Spleen (tissue), 11 donors: ENCODE measurements around the gene LTF. TPM values are rescaled to one million over a fixed set of nuclear protein-coding genes. Genes with fewer than 3 reads are reported as not detected.

Experiments used
- DNase-seq: peaks from one replicate; pipeline ENCODE4 v3.0.0-alpha.2; 2020
- H3K27ac ChIP-seq, 8 donors: fragments of 200-600 bp; sonication (generic) in 7 of 8; 1 replicate in 4 of 8; 2 replicates in 4 of 8; pipeline versions ENCODE4 v1.5.0 to v1.8.0; 2016 to 2021; ENCODE audit warnings: inconsistent platforms in 4 of 8, mild to moderate bottlenecking in 4 of 8, moderate library complexity in 1 of 8
- H3K27me3 ChIP-seq, 7 donors: fragments of 200-600 bp; sonication (generic) in 6 of 7; replicated peaks in 1 of 7; 1 replicate in 4 of 7; 2 replicates in 3 of 7; pipeline versions ENCODE4 v1.5.0 to v1.8.0; 2016 to 2021; ENCODE audit warnings: inconsistent platforms in 3 of 7, mild to moderate bottlenecking in 1 of 7
- H3K36me3 ChIP-seq, 6 donors: fragments of 200-600 bp; sonication (generic) in 5 of 6; 1 replicate in 4 of 6; 2 replicates in 2 of 6; pipeline versions ENCODE4 v1.5.0 to v1.8.0; 2016 to 2021; ENCODE audit warnings: inconsistent platforms in 2 of 6
- H3K4me1 ChIP-seq, 6 donors: fragments of 200-600 bp; sonication (generic) in 5 of 6; 1 replicate in 3 of 6; 2 replicates in 3 of 6; pipeline versions ENCODE4 v1.5.0 to v1.8.0; 2016 to 2021; ENCODE audit warnings: inconsistent platforms in 3 of 6
- H3K4me3 ChIP-seq, 8 donors: fragments of 200-600 bp; sonication (generic) in 7 of 8; 1 replicate in 4 of 8; 2 replicates in 4 of 8; pipeline versions ENCODE4 v1.5.0 to v1.8.0; 2016 to 2021; ENCODE audit warnings: inconsistent platforms in 4 of 8, mild to moderate bottlenecking in 4 of 8, moderate library complexity in 2 of 8
- H3K9me3 ChIP-seq, 8 donors: fragments of 200-600 bp; sonication (generic) in 7 of 8; 1 replicate in 4 of 8; 2 replicates in 4 of 8; pipeline versions ENCODE4 v1.5.0 to v1.8.0; 2016 to 2021; ENCODE audit warnings: inconsistent platforms in 4 of 8
- POLR2A ChIP-seq, 3 donors: fragments of 450-650 bp; IDR thresholded peaks; one replicate each; pipeline ENCODE4 v1.5.1; 2017; ENCODE audit warnings: antibody characterized with exemption in 3 of 3, mild to moderate bottlenecking in 1 of 3
- POLR2AphosphoS5 ChIP-seq, 3 donors: sonication (generic); formaldehyde crosslinking; IDR thresholded peaks; one replicate each; pipeline ENCODE4 v1.5.1; 2017; ENCODE audit warnings: antibody characterized with exemption in 3 of 3
- WGBS, 5 donors: extraction: QIAGEN DNeasy Blood & Tissue Kit in 3 of 5; methylation state at CpG; one replicate each; pipeline versions ENCODE4 v1.1.5 to v1.1.7; 2013 to 2018; 5-methylcytosine and 5-hydroxymethylcytosine counted together
- intact Hi-C: fragments of 100-400 bp; cut with DNase I; formaldehyde crosslinking; loops from one replicate; pipeline ENCODE4 v1.15.0; 2023; ENCODE audit warnings: low total_unique reads
- polyA plus RNA-seq, 3 donors: library from polyadenylated mRNA; stranded (reverse); fragments of 200-250 nt; gene quantifications; one replicate each; pipeline ENCODE4 v1.2.1, GENCODE V29; 2013
- total RNA-seq, 7 donors: library from RNA; depleted of rRNA in 3 of 7; stranded (reverse); fragments of >200 nt in 3 of 7; fragmentation: NEBNext Ultra II Directional in 4 of 7; extraction: Animal tissue kit (Norgen Biotek cat#: 25700) in 4 of 7; gene quantifications; one replicate each; pipeline versions ENCODE4 v1.1.0 to v1.2.1, GENCODE V29; 2016 to 2021
- TF ChIP-seq, protein P1 (sequence below), 11 experiments: fragments of 200-600 bp in 7 of 11; fragments of 450-650 bp in 4 of 11; sonication (generic) in 4 of 11; IDR thresholded peaks in 8 of 11; conservative IDR thresholded peaks in 3 of 11; 1 replicate in 7 of 11; 2 replicates in 4 of 11; pipeline versions ENCODE4 v1.4.0 to v1.8.0; 2016 to 2021; ENCODE audit warnings: antibody characterized with exemption in 11 of 11, inconsistent platforms in 4 of 11, mild to moderate bottlenecking in 1 of 11
- donor health status: healthy with polysubstance abuse.
- donor health status: DM: no; HTN: no; CAD: no; lungs with moderate emphysema.
- donor health status: DM: no; HTN: no; CAD: no.
- donor health status: Bipolar disorder and iron deficiency.
- donor health status: healthy.
- donor health status: DM: no; HTN: no; CAD: no.
- donor health status: DM: yes; HTN: yes; CAD: no.

The LTF gene
- total and polyA plus RNA-seq, 10 donors, result 15.2 to 598 (median 56.0) TPM

DNA sequence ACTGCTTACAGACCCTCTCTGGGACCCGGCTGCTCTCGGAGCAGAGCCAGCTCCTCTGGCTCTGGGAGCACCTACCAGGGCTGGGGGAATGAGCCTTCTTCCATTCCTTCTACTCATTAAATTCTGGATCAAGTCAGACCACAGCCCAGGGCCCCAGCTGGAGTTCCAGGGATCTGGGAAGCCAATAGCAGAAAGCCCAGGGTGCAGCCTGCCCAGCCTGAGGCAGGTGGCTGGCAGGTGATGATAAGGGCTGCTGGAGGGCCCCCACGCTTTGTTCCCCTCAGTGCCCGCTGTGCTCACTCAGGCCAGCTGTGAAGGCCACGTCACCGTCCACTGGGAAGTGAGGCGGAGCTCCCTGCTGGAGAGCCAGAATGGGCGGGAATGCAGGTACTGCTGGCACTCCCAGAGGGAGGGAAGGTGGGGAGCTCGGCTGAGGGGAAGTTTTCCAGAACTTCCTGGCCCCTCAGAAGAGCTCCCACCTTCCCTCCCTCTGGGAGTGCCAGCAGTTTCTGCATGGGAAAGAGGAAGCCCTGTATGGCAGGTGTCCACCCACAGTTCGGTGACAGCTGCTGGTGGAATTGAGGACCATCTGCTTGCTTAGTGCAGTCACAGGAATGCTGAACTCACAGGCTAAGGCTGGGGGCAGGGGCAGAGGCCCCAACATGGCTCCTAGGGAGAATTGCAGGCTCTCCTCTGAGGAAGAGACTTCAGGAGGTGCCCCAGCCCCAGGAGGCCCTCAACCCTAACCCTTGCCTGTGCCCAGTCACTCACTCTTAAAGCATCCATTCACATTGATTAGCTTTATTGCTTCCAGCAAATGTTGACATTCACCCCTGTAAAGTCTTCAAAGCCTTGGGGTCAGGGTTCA, 20.4 kb upstream of the LTF start:
- intact Hi-C loops, result no loop called here
- 50 to 72% (median 70%) methylated on average over 8 to 10 of the region's 10 CpGs for WGBS, 5 donors

DNA sequence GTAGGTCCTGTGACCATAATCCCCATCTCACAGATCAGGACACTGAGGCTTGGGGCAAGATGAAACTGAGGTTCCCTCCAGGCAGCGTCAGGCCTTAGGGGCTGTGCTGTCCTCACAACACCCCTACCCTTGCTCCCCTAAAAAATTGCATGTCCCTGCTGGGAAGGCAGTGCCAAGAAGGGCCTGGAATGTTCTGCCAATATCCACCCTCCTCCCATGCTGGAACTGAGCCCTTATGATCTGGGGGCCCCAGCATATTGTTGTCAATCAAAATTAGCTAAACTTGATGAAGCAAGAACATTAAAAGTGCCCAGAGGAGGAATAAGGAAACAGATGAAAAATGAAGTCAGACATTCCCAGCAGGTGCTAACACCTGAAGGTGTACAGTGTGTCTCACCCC, 19.7 kb upstream of the LTF start:
- no peak for TF ChIP-seq POLR2AphosphoS5 (IDR thresholded peaks at IDR 0.05)
- TF ChIP-seq, protein P1, sequence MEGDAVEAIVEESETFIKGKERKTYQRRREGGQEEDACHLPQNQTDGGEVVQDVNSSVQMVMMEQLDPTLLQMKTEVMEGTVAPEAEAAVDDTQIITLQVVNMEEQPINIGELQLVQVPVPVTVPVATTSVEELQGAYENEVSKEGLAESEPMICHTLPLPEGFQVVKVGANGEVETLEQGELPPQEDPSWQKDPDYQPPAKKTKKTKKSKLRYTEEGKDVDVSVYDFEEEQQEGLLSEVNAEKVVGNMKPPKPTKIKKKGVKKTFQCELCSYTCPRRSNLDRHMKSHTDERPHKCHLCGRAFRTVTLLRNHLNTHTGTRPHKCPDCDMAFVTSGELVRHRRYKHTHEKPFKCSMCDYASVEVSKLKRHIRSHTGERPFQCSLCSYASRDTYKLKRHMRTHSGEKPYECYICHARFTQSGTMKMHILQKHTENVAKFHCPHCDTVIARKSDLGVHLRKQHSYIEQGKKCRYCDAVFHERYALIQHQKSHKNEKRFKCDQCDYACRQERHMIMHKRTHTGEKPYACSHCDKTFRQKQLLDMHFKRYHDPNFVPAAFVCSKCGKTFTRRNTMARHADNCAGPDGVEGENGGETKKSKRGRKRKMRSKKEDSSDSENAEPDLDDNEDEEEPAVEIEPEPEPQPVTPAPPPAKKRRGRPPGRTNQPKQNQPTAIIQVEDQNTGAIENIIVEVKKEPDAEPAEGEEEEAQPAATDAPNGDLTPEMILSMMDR (IDR thresholded peaks at IDR 0.05 in 8 of 11, conservative IDR thresholded peaks at IDR 0.05 in 3 of 11), result no peak
- WGBS, 5 donors, result 85 to 100% (median 96%) methylated on average over 1 of the region's 1 CpG
- intact Hi-C loops, result no loop called here

More for the DNA sequence above, 20.4 kb upstream of the LTF start:
- Histone ChIP-seq H3K9me3 (no peaks in the 10 kb centered on the region), H3K27ac (no peak overlapping the region), H3K27me3 (no peaks in the 10 kb centered on the region), H3K36me3 (no peaks in the 10 kb centered on the region), H3K4me3 (no peak overlapping the region), H3K4me1 (peaks cover 5 to 48% (median 18%) of the 10 kb centered on the region in 6 donors)
- DNase-seq, result no peak
- TF ChIP-seq POLR2AphosphoS5 (IDR thresholded peaks at IDR 0.05), result no peak

DNA sequence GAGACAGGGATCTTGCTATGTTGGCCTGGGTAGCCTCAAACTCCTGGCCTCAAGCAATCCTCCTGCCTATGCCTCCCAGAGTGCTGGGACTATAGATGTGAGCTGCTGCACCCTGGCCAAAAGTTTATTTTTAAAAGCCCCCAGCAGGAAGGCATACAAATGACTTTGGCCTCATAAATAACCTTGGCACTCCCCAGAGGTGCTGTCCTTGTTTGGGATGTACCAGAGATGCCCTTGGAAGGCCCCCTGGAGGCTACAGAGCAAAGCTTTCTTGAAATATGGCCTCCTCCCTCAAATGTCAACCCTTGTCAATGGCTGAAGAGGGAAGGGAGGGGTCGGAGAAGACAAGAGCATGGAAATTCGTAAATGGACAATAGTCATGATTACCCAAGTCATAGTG, 19.1 kb upstream of the LTF start:
- no peaks in the 10 kb centered on the region for H3K36me3 ChIP-seq
- no peak overlapping the region for H3K27ac ChIP-seq
- peaks cover 2 to 42% (median 12%) of the 10 kb centered on the region in 6 donors for H3K4me1 ChIP-seq
- intact Hi-C loops, result no loop called here
- H3K27me3 ChIP-seq, result no peaks in the 10 kb centered on the region
- no peaks in the 10 kb centered on the region for H3K9me3 ChIP-seq
- no peak overlapping the region for H3K4me3 ChIP-seq
- no peak for TF ChIP-seq POLR2AphosphoS5 (IDR thresholded peaks at IDR 0.05)
- TF ChIP-seq, protein P1 (IDR thresholded peaks at IDR 0.05 in 8 of 11, conservative IDR thresholded peaks at IDR 0.05 in 3 of 11), result peak in 2 of 11 experiments; percentile 12 to 15
- 65 to 76% (median 70%) methylated on average over 2 of the region's 2 CpGs for WGBS, 5 donors
- DNase-seq, result no peak

More for the DNA sequence above, 19.7 kb upstream of the LTF start:
- H3K9me3 ChIP-seq, result no peaks in the 10 kb centered on the region
- H3K4me1 ChIP-seq, result peaks cover 5 to 42% (median 17%) of the 10 kb centered on the region in 6 donors
- no peaks in the 10 kb centered on the region for H3K27me3 ChIP-seq
- H3K27ac ChIP-seq, result no peak overlapping the region
- no peak overlapping the region for H3K4me3 ChIP-seq
- DNase-seq, result no peak
- H3K36me3 ChIP-seq, result no peaks in the 10 kb centered on the region

DNA sequence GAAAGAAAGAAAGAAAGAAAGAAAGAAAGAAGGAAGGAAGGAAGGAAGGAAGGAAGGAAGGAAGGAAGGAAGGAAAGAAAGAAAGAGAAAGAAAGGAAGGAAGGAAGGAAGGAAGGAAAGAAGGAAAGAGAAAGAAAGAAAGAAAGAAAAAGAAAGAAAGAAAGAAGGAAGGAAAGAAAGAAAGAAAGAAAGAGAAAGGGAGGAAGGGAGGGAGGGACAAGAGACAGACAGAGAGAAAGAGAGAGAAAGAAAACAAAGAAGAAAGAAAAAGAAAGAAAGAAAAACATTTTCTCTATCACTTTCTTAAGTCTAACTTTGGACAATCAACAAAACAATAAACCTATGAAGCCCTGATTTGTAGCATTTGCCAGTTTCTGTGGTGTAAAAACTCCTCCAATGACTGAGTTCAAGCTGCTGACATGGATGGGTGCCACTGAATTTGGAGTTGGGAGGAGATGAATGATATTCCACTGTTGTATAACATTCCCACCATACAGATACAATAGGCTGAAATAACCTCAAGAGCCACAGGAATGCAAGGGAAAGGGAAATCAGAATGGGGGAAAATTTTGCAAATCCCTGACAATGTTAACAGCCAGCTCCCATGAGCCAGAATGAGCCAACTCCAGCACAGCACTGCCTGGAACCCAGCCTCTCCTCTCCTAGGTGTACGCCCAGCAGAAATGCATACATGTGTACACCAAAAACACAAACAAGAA, 18.1 kb upstream of the LTF start:
- Histone ChIP-seq H3K9me3 (no peaks in the 10 kb centered on the region), H3K27me3 (no peaks in the 10 kb centered on the region), H3K36me3 (no peaks in the 10 kb centered on the region), H3K4me3 (no peak overlapping the region), H3K27ac (no peak overlapping the region), H3K4me1 (peaks cover 0 to 42% (median 6%) of the 10 kb centered on the region in 6 donors)
- WGBS, 5 donors, result 95 to 100% (median 100%) methylated on average over 1 of the region's 1 CpG
- no peak for TF ChIP-seq POLR2AphosphoS5 (IDR thresholded peaks at IDR 0.05)
- TF ChIP-seq, protein P1 (IDR thresholded peaks at IDR 0.05 in 8 of 11, conservative IDR thresholded peaks at IDR 0.05 in 3 of 11), result no peak
- TF ChIP-seq POLR2A (IDR thresholded peaks at IDR 0.05), result no peak
- intact Hi-C loops, result no loop called here
- no peak for DNase-seq
